Gastrocnemius medialis (tissue), 4 donors: ENCODE results near the gene MCF2. TPM values are rescaled to one million over a fixed set of nuclear protein-coding genes. Genes with fewer than 3 reads are reported as not detected.

ENCODE experiments used
- ATAC-seq, 2 donors: fragments of 150-250 bp; one replicate each; pipeline ENCODE4 v1.9.1; 2016
- DNase-seq, 2 donors: peaks; one replicate each; pipeline ENCODE4 v3.0.0-alpha.2; 2019
- H3K27ac ChIP-seq, 4 donors: fragments of 200-600 bp; sonication (generic); 1 replicate in 1 of 4; 2 replicates in 3 of 4; pipeline ENCODE4 v1.5.1; 2016 to 2018; ENCODE audit warnings: mild to moderate bottlenecking in 2 of 4, moderate library complexity in 1 of 4
- H3K27me3 ChIP-seq, 3 donors: fragments of 200-600 bp; sonication (generic) in 2 of 3; 1 replicate in 1 of 3; 2 replicates in 2 of 3; pipeline versions ENCODE4 v1.5.1 to v1.6.0; 2016 to 2019; ENCODE audit warnings: mild to moderate bottlenecking in 1 of 3, moderate library complexity in 1 of 3
- H3K36me3 ChIP-seq, 2 donors: fragments of 200-600 bp; sonication (generic) in 1 of 2; one replicate each; pipeline ENCODE4 v1.5.1; 2017 to 2018
- H3K4me1 ChIP-seq, 2 donors: fragments of 200-600 bp; sonication (generic) in 1 of 2; one replicate each; pipeline ENCODE4 v1.5.1; 2016 to 2017; ENCODE audit warnings: mild to moderate bottlenecking in 2 of 2
- H3K4me3 ChIP-seq, 4 donors: fragments of 200-600 bp; sonication (generic) in 3 of 4; 1 replicate in 1 of 4; 2 replicates in 3 of 4; pipeline ENCODE4 v1.5.1; 2016 to 2019; ENCODE audit warnings: mild to moderate bottlenecking in 2 of 4
- H3K9me3 ChIP-seq, 3 donors: fragments of 200-600 bp; sonication (generic) in 2 of 3; 1 replicate in 1 of 3; 2 replicates in 2 of 3; pipeline ENCODE4 v1.5.1; 2016 to 2019
- CTCF ChIP-seq, 5 experiments: fragments of 450-650 bp in 3 of 5; fragments of 200-600 bp in 2 of 5; sonication (generic) in 2 of 5; IDR thresholded peaks in 4 of 5; conservative IDR thresholded peaks in 1 of 5; 1 replicate in 4 of 5; 2 replicates in 1 of 5; pipeline ENCODE4 v1.5.1; 2016 to 2019; ENCODE audit warnings: antibody characterized with exemption in 5 of 5, mild to moderate bottlenecking in 3 of 5, moderate library complexity in 3 of 5
- POLR2A ChIP-seq, 2 donors: fragments of 450-650 bp; IDR thresholded peaks; one replicate each; pipeline ENCODE4 v1.6.1; 2017; ENCODE audit warnings: antibody characterized with exemption in 2 of 2, mild to moderate bottlenecking in 2 of 2, moderate library complexity in 2 of 2
- in situ Hi-C, 4 donors: fragments of 200-750 bp; cut with MboI; loops; one replicate each; pipeline versions ENCODE4 v1.15.0 to v1.8.0; 2017; ENCODE audit warnings: low sequenced_read_pairs in 4 of 4
- intact Hi-C: fragments of 100-400 bp; cut with DNase I; formaldehyde crosslinking; loops from one replicate; pipeline ENCODE4 v1.15.1; 2023; ENCODE audit warnings: low total_unique reads
- total RNA-seq, 4 donors: library from RNA; depleted of rRNA; stranded (reverse); fragments of >200 nt; gene quantifications; one replicate each; pipeline versions ENCODE4 v1.1.0 to v1.2.3, GENCODE V29; 2016

MCF2 gene
- total RNA-seq, 4 donors from 2014 or later, result not detected

DNA sequence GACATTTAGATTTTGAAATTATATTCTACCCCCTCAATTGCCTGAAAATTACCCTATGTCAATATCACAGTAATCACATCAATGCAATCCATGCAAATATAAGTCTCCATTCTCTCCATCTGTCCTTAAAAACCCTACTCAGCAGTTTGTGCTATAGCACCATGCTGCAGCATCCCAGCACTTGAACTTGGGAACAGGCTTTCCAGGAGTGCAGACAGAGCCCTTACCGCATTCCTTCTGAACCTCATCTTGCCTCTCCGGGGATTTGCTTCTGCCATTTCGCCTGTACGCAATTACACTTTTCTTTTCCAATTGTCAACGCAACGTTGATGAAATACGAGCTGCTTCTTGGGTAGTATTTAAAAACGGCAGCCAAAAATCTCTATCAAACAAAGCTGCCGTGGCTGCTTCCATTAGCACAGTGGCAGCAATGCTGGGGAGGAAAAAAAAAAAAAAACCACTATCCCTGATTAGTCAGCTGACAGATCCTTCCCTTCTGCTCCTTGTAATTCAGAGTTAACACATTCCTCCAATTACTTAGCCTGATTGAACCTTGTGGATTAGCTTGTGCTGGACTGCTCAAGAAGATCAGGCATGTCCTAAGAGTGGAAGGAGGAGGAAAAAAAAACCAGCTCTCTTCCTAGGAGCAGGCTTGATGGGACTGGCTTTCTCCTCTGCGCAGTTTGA, 65.6 kb downstream of the MCF2 start:
- Histone ChIP-seq H3K36me3 (no peaks in the 10 kb centered on the region), H3K4me1 (no peaks in the 10 kb centered on the region), H3K9me3 (no peaks in the 10 kb centered on the region), H3K27me3 (no peaks in the 10 kb centered on the region), H3K27ac (no peak overlapping the region), H3K4me3 (no peak overlapping the region)
- TF ChIP-seq CTCF (IDR thresholded peaks at IDR 0.05 in 4 of 5, conservative IDR thresholded peaks at IDR 0.05 in 1 of 5) (no peak), POLR2A (IDR thresholded peaks at IDR 0.05) (no peak)
- ATAC-seq (no peak), DNase-seq (no peak)
- intact Hi-C loops, result no loop called here
- in situ Hi-C loops, result no loop called here

GRCh38 chrX:139640259-139640658, 67.7 kb downstream of the MCF2 start:
- TF ChIP-seq CTCF (IDR thresholded peaks at IDR 0.05 in 4 of 5, conservative IDR thresholded peaks at IDR 0.05 in 1 of 5) (no peak), POLR2A (IDR thresholded peaks at IDR 0.05) (no peak)
- DNase-seq, result no peak
- no peak overlapping the region for H3K27ac ChIP-seq
- no peaks in the 10 kb centered on the region for H3K36me3 ChIP-seq
- H3K4me3 ChIP-seq, result no peak overlapping the region
- intact Hi-C loops, result no loop called here
- no peaks in the 10 kb centered on the region for H3K4me1 ChIP-seq
- no peaks in the 10 kb centered on the region for H3K9me3 ChIP-seq
- H3K27me3 ChIP-seq, result no peaks in the 10 kb centered on the region
- ATAC-seq, result no peak
- in situ Hi-C loops, result no loop called here

- H3K27me3 ChIP-seq, result no peaks in the 10 kb centered on the region
- ATAC-seq (no peak), DNase-seq (no peak)
- TF ChIP-seq POLR2A (IDR thresholded peaks at IDR 0.05), result no peak
- no peak for TF ChIP-seq CTCF (IDR thresholded peaks at IDR 0.05 in 4 of 5, conservative IDR thresholded peaks at IDR 0.05 in 1 of 5)
- H3K9me3 ChIP-seq, result no peaks in the 10 kb centered on the region
- in situ Hi-C loops (no loop called here), intact Hi-C loops (no loop called here)
- H3K36me3 ChIP-seq, result no peaks in the 10 kb centered on the region
- H3K27ac ChIP-seq, result no peak overlapping the region
- no peaks in the 10 kb centered on the region for H3K4me1 ChIP-seq
- H3K4me3 ChIP-seq, result no peak overlapping the region
These were observed 68.7 kb downstream of the MCF2 start for GRCh38 chrX:139639253-139639652.

GRCh38 chrX:139600105-139600504, 107.9 kb downstream of the MCF2 start:
- ATAC-seq (no peak), DNase-seq (no peak)
- intact Hi-C loops (no loop called here), in situ Hi-C loops (no loop called here)
- H3K27me3 ChIP-seq, result no peaks in the 10 kb centered on the region
- H3K9me3 ChIP-seq, result no peaks in the 10 kb centered on the region
- TF ChIP-seq CTCF (IDR thresholded peaks at IDR 0.05 in 4 of 5, conservative IDR thresholded peaks at IDR 0.05 in 1 of 5), result no peak
- TF ChIP-seq POLR2A (IDR thresholded peaks at IDR 0.05), result no peak
- H3K27ac ChIP-seq, result no peak overlapping the region
- H3K4me3 ChIP-seq, result no peak overlapping the region
- H3K36me3 ChIP-seq, result no peaks in the 10 kb centered on the region
- H3K4me1 ChIP-seq, result no peaks in the 10 kb centered on the region

- TF ChIP-seq CTCF (IDR thresholded peaks at IDR 0.05 in 4 of 5, conservative IDR thresholded peaks at IDR 0.05 in 1 of 5), result no peak
- no peak for TF ChIP-seq POLR2A (IDR thresholded peaks at IDR 0.05)
- DNase-seq, result no peak
- Histone ChIP-seq H3K36me3 (no peaks in the 10 kb centered on the region), H3K4me3 (no peak overlapping the region), H3K9me3 (no peaks in the 10 kb centered on the region), H3K27me3 (no peaks in the 10 kb centered on the region), H3K27ac (no peak overlapping the region), H3K4me1 (no peaks in the 10 kb centered on the region)
- no peak for ATAC-seq
- intact Hi-C loops (no loop called here), in situ Hi-C loops (no loop called here)
These were observed 111.9 kb downstream of the MCF2 start for GRCh38 chrX:139596068-139596467.
